ENCODE measurements around the gene WDR64. TPM values are rescaled to one million over a fixed set of nuclear protein-coding genes. Genes with fewer than 3 reads are reported as not detected.
"Not testable (repeated sequence)": the region's sequence is repeated elsewhere in the genome, so short reads cannot be mapped to it uniquely, and the experiment has no call there.

The WDR64 gene
- total and polyA plus RNA-seq, 4 donors = 0.02 to 0.70 (median 0.17) TPM

- Histone ChIP-seq H3K27ac (ENCODE audit: low read depth in 1 of 2, low read length in 2 of 2) (no peak overlapping the region), H3K4me1 (ENCODE audit: control insufficient read depth in 4 of 4, insufficient read depth in 4 of 4, low read length in 3 of 4) (no peaks in the 10 kb centered on the region), H3K4me3 (ENCODE audit: low read depth in 1 of 3, low read length in 3 of 3) (no peak overlapping the region), H3K27me3 (ENCODE audit: control insufficient read depth in 4 of 4, insufficient read depth in 4 of 4, low read length in 3 of 4) (no peaks in the 10 kb centered on the region), H3K36me3 (ENCODE audit: control insufficient read depth in 4 of 4, insufficient read depth in 3 of 4, low read depth in 1 of 4, low read length in 3 of 4) (no peaks in the 10 kb centered on the region), H3K9me3 (ENCODE audit: control insufficient read depth in 4 of 4, low read length in 3 of 4) (peaks cover 0 to 1% (median 0%) of the 10 kb centered on the region in 4 donors), H3K9ac (ENCODE audit: low read depth in 1 of 2, low read length in 2 of 2) (no peak overlapping the region)
- TF ChIP-seq RAD21 (IDR thresholded peaks at IDR 0.05) (no peak), HNF4G (IDR thresholded peaks at IDR 0.05) (no peak), TAF1 (conservative IDR thresholded peaks at IDR 0.05) (no peak), YY1 (IDR thresholded peaks at IDR 0.05) (no peak), REST (IDR thresholded peaks at IDR 0.05) (no peak), HNF4A (conservative IDR thresholded peaks at IDR 0.05) (no peak), RXRA (IDR thresholded peaks at IDR 0.05) (no peak)
- TF ChIP-seq, protein P1, sequence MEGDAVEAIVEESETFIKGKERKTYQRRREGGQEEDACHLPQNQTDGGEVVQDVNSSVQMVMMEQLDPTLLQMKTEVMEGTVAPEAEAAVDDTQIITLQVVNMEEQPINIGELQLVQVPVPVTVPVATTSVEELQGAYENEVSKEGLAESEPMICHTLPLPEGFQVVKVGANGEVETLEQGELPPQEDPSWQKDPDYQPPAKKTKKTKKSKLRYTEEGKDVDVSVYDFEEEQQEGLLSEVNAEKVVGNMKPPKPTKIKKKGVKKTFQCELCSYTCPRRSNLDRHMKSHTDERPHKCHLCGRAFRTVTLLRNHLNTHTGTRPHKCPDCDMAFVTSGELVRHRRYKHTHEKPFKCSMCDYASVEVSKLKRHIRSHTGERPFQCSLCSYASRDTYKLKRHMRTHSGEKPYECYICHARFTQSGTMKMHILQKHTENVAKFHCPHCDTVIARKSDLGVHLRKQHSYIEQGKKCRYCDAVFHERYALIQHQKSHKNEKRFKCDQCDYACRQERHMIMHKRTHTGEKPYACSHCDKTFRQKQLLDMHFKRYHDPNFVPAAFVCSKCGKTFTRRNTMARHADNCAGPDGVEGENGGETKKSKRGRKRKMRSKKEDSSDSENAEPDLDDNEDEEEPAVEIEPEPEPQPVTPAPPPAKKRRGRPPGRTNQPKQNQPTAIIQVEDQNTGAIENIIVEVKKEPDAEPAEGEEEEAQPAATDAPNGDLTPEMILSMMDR (IDR thresholded peaks at IDR 0.05; ENCODE audit: low read depth, low read length, missing input control) = no peak
- DNase-seq (ENCODE audit: low spot score) = no peak
- 93% methylated on average over 6 of the region's 6 CpGs for WGBS
Observed at GRCh38 chr1:241702442-241703373, 50.6 kb downstream of the WDR64 start.

GRCh38 chr1:241703739-241704138 is 51.7 kb downstream of the WDR64 start:
- 93% methylated on average over 4 of the region's 4 CpGs for WGBS
- not testable (repeated sequence) for H3K9ac ChIP-seq (ENCODE audit: low read depth in 1 of 2, low read length in 2 of 2); H3K27ac ChIP-seq (ENCODE audit: low read depth in 1 of 2, low read length in 2 of 2)

DNA sequence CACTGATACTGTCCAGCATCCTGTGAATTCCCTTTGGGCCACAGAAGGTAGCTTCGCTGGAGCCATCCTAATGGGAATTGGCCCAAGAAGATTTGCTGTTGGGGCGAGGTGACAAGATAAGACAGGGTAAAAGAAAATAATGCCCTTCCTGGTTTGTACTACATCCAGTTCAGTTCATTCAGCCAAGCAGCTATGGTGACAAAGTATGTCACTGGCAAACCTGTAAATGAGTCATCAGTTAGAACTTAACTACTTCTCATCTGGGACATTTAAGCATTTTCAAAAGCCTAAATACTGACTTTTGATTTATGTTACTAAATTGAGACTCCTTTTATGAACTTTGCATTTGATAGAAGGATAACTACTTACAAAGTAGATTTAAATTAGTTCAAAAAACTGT is 54.2 kb downstream of the WDR64 start:
- 70% methylated on average over 2 of the region's 2 CpGs for WGBS
- no peaks in the 10 kb centered on the region for H3K27me3 ChIP-seq (ENCODE audit: control insufficient read depth in 4 of 4, insufficient read depth in 4 of 4, low read length in 3 of 4)
- H3K9me3 ChIP-seq (ENCODE audit: control insufficient read depth in 4 of 4, low read length in 3 of 4) = no peaks in the 10 kb centered on the region
- H3K9ac ChIP-seq (ENCODE audit: low read depth in 1 of 2, low read length in 2 of 2) = no peak overlapping the region
- no peaks in the 10 kb centered on the region for H3K4me1 ChIP-seq (ENCODE audit: control insufficient read depth in 4 of 4, insufficient read depth in 4 of 4, low read length in 3 of 4)
- no peak for DNase-seq (ENCODE audit: low spot score)
- H3K36me3 ChIP-seq (ENCODE audit: control insufficient read depth in 4 of 4, insufficient read depth in 3 of 4, low read depth in 1 of 4, low read length in 3 of 4) = no peaks in the 10 kb centered on the region
- no peak overlapping the region for H3K4me3 ChIP-seq (ENCODE audit: low read depth in 1 of 3, low read length in 3 of 3)
- H3K27ac ChIP-seq (ENCODE audit: low read depth in 1 of 2, low read length in 2 of 2) = no peak overlapping the region
- TF ChIP-seq HNF4G (IDR thresholded peaks at IDR 0.05) (no peak), EGR1 (IDR thresholded peaks at IDR 0.05; ENCODE audit: low read depth in 2 of 2) (no peak), SP1 (IDR thresholded peaks at IDR 0.05) (no peak), MAX (IDR thresholded peaks at IDR 0.05) (no peak), HNF4A (conservative IDR thresholded peaks at IDR 0.05) (no peak), REST (IDR thresholded peaks at IDR 0.05) (no peak), ZBTB33 (IDR thresholded peaks at IDR 0.05) (no peak), RXRA (IDR thresholded peaks at IDR 0.05) (no peak), YY1 (IDR thresholded peaks at IDR 0.05) (no peak), FOXA2 (IDR thresholded peaks at IDR 0.05) (no peak)

More at GRCh38 chr1:241703739-241704138, 51.7 kb downstream of the WDR64 start:
- H3K4me3 ChIP-seq (ENCODE audit: low read depth in 1 of 3, low read length in 3 of 3); DNase-seq (ENCODE audit: low spot score); H3K9me3 ChIP-seq (ENCODE audit: control insufficient read depth in 4 of 4, low read length in 3 of 4); H3K36me3 ChIP-seq (ENCODE audit: control insufficient read depth in 4 of 4, insufficient read depth in 3 of 4, low read depth in 1 of 4, low read length in 3 of 4); H3K4me1 ChIP-seq (ENCODE audit: control insufficient read depth in 4 of 4, insufficient read depth in 4 of 4, low read length in 3 of 4); H3K27me3 ChIP-seq (ENCODE audit: control insufficient read depth in 4 of 4, insufficient read depth in 4 of 4, low read length in 3 of 4): not testable (repeated sequence)

All from liver (tissue), 9 donors.